ENCODE data around the gene SHC3.

DNA sequence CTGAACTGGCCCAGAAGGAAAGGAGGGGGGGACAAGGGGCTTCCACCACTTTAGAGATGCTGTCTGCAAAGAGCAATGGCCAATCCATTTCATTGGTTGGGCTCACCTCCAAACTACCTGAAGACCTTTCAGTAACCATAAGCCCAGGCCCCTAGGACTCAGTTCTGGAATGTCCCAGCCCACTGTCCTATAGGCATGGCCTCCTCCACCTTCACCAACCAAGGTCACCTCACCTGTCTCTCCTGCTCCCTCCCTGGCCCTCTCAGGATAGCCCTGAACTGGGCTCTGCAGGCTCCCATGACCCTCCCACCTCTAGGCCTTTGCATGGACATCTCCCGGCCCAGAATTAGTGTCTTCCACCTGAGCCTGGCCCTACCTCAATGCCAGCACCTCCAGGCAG is 165.0 kb downstream of the SHC3 start:
- no peak for TF ChIP-seq CTCF (IDR thresholded peaks at IDR 0.05)
- TF ChIP-seq POLR2A (IDR thresholded peaks at IDR 0.05), result no peak
